GM19397 (cell line): ENCODE measurements around the gene PKIB.
"Not testable (repeated sequence)": the region's sequence is repeated elsewhere in the genome, so short reads cannot be mapped to it uniquely, and the experiment has no call there.

Source experiments
- ATAC-seq: cut with Tn5 transposase; IDR thresholded peaks from one replicate; pipeline ENCODE4 v1.9.1; 2021; ENCODE audit warnings: mild to moderate bottlenecking, moderate library complexity; ENCODE audit not compliant: unreplicated experiment

Gene PKIB

DNA sequence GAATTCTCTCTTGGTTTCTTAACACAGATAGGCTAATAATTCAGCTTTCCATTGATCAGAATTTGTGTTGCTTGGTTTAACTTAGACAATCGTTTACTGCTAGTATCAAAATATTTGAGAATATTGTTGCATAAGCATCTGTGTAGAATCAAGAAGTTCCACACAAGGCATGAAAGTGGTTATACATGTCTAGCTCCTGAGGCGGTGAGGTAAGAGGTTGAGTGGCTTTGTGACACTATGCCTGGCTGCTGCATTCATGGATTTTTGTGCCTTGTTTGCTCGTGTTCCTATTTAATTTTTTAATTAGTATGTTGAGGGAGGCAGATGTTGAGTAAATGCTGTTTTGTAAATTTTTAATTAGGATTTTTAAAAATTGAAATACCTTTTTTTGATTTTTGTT, 10.2 kb downstream of the PKIB start:
- ATAC-seq, result no peak

- ATAC-seq, result no peak
Observed at GRCh38 chr6:122620902-122621301, 10.7 kb downstream of the PKIB start.

GRCh38 chr6:122621638-122622037, 11.4 kb downstream of the PKIB start:
- no peak for ATAC-seq

DNA sequence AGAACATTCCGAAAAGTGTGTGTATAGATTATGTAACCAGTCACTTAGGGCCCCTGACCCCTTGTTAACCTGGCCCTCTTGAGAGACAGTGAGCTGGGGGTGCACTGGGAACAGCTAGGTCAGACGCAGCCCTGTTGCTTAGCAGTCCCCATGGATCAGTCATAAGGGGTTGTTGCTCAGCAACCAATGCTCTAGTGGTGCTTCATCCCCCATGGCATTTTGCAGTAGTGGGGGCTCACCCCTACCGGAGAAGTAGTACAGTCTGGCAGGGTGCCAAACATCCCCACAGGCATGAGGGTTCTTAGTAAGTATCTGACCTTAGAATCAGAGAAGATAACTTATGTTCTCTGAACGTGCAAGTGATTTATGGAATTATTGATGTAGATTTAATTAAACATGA, 12.3 kb downstream of the PKIB start:
- ATAC-seq, result no peak

DNA sequence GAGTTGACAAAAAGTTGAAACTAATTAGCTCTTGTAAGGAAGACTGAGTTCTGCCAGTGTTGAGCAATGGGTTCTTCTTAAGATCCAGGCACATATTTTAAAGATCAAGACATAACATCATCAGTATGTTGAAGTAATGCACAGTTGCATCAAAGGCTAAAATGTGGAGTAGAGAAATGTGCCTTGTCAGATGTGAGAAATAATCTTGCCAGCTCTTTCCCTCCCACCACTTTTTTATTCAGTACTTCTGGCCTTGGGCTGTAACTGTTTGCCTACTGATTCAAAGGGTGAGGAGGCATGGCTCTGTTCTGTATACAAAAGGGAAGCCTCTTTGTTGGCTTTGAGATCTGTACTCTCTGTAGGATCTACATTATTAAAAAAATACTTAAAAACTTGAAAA, 13.1 kb downstream of the PKIB start:
- ATAC-seq, result no peak

- ATAC-seq, result no peak
Observed at GRCh38 chr6:122624853-122625252, 14.6 kb downstream of the PKIB start.

DNA sequence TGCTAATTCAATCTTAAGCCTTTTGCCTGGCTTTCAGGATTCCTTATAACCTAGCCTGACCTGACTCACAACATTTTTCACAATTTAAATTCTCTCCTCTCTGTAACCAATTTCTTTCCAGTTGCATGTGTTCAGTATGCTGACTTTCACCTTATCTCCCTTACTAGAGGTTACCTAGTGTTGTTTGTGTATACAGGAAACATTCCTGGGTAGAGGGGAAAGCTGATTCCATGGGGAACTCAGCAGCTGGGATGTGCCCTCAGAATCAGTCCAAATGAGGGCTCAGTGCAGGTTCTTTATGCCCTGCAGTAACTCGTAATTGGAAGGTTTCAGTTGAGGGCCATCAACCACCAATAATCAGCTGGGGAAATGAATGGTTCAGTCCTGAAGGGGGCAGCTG, 18.5 kb downstream of the PKIB start:
- ATAC-seq, result no peak

- no peak for ATAC-seq
Observed at GRCh38 chr6:122631571-122632249, 21.5 kb downstream of the PKIB start.

DNA sequence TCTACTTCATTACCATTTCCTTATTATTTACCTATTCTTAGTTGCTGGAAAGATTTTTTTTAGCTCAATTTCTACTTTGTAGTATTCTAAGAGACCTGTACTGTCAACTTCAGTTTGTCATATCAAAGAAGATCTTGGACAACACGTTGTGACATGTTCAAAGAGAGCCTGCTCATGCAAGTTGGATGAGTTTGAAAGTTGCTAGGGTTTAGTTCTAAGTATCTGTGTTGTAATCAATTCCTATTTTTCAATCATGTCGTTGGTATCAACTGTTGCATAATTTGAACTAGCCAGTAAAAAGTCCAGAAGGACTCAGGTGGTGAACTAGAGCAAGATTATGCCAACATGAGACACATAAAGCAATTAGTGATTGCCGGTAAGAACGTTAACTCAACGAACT, 30.2 kb downstream of the PKIB start:
- ATAC-seq, result no peak

GRCh38 chr6:122641819-122642218, 31.6 kb downstream of the PKIB start:
- ATAC-seq, result no peak

- ATAC-seq, result not testable (repeated sequence)
Observed at GRCh38 chr6:122642604-122643003, 32.4 kb downstream of the PKIB start.

DNA sequence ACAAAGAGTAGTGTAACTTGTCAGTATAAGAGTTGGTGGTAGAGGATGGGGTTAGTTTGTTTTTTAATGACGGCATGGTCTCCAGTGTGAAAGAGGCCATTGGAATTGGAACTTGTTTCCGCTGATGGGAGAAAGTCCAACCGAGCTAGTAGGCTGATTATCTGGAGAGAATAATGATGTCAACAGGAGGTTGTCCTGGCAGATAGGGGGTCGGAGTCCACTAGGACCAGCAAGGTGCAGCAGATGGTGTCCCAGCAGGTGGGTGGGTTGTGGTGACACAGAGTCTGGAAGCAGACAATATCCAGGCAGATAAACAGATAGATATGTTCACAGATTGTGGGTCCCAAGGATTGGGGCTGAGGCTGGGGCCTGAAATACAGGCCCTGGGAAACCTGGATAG, 35.1 kb downstream of the PKIB start:
- ATAC-seq, result no peak

GRCh38 chr6:122647765-122648164, 37.6 kb downstream of the PKIB start:
- no peak for ATAC-seq

- ATAC-seq, result no peak
Observed at GRCh38 chr6:122648726-122649125, 38.5 kb downstream of the PKIB start.

- ATAC-seq, result no peak
Observed at GRCh38 chr6:122649701-122650100, 39.5 kb downstream of the PKIB start.

GRCh38 chr6:122650403-122650802, 40.2 kb downstream of the PKIB start:
- no peak for ATAC-seq

GRCh38 chr6:122651031-122651430, 40.8 kb downstream of the PKIB start:
- no peak for ATAC-seq

GRCh38 chr6:122651604-122652003, 41.4 kb downstream of the PKIB start:
- ATAC-seq, result no peak

- ATAC-seq, result no peak
Observed at GRCh38 chr6:122652431-122652830, 42.2 kb downstream of the PKIB start.

GRCh38 chr6:122653094-122653493, 42.9 kb downstream of the PKIB start:
- no peak for ATAC-seq

DNA sequence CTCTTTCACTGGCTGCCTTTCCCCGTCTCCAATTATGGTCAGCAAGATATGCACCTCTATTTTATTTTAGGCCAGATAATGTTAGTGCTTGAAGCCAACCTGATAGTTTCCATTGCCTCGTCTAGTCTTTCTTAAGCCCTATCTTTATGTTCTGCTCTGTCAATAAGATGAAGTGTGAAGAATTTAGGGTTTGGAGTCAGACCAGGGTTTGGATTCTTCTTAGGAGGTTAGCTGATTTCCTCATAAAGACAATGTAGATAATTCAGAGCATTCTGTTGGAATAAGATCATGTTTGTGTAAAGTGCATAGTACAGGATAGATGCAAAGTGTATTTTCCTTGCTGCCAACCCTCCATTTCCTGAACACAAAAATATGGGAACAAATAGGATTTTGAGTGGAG, 43.8 kb downstream of the PKIB start:
- ATAC-seq, result no peak

DNA sequence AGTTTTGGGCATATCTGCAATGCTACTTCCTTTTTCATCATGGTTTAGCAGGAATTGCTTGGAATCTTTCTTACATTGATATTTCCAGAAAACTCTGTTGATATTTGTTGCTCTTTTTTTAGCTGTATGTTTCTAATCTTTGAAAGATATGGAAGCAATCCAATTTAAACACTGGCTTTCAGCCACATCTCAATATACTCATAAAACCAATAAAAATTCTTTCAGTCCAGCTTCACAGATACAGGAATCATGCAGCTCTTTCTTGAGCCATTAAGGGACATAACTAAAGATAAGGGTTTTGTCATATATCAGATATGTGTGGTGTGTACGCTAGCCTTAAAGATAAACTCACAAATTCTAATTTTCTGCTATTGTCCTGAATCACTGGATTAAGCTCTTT, 47.4 kb downstream of the PKIB start:
- no peak for ATAC-seq

DNA sequence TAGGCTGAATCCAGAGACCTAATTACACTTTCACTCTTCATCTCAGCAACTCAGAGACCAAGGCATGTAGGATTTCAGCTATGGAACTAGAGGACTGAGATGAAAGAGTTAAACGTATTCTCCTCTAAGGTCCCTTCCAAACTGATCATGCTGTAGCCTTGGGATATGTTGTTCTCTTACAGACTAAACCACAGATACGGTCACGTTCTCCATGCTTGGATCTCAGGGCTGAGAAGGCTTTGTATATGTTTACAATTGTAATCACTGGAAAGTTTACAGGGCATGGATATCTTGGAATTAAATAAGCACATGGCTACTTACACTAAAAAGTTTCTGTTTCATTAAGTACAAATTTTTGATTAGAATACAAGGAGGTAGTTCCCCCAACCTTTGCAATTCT, 50.1 kb downstream of the PKIB start:
- ATAC-seq, result no peak
